ENCODE results near the gene CUL1. TPM values are rescaled to one million over a fixed set of nuclear protein-coding genes. Genes with fewer than 3 reads are reported as not detected.

The CUL1 gene
- total RNA-seq, 1 donor: 61.7 TPM

DNA sequence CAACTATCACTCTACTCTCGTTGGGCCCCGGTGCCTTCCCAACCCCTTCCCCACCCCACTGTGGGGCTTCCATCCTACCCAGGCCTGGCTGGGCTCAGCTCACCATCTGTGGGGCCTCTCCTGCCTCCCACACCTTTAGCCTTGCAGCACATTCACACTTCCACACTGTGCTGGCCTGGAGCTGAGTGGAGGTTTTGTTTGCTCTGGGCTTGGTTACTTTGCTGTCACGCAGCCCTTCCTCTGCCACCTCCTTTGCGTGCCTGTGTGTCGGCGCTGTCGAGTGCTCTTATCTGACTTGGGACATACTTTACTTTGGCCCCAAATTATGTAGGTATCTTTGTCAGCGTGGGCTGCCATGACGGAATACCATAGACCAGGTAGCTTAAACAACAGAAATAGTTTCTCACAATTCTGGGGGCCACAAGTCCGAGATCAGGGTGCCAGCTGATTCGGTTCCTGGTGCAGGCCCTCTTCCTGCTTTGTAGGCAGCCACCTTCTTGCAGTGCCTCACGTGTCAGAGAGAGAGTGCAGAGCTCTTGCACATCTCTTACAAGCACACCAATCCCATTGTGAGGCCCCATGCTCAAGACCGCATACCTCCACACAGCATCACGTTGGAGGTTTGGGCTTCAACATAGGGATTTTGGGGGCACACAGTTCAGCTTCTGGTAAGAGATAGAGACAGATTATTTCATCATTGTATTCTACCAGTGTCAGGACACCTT lies 89.0 kb downstream of the CUL1 start:
- no peak for DNase-seq (ENCODE audit: low read depth)
- TF ChIP-seq, protein P1, sequence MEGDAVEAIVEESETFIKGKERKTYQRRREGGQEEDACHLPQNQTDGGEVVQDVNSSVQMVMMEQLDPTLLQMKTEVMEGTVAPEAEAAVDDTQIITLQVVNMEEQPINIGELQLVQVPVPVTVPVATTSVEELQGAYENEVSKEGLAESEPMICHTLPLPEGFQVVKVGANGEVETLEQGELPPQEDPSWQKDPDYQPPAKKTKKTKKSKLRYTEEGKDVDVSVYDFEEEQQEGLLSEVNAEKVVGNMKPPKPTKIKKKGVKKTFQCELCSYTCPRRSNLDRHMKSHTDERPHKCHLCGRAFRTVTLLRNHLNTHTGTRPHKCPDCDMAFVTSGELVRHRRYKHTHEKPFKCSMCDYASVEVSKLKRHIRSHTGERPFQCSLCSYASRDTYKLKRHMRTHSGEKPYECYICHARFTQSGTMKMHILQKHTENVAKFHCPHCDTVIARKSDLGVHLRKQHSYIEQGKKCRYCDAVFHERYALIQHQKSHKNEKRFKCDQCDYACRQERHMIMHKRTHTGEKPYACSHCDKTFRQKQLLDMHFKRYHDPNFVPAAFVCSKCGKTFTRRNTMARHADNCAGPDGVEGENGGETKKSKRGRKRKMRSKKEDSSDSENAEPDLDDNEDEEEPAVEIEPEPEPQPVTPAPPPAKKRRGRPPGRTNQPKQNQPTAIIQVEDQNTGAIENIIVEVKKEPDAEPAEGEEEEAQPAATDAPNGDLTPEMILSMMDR (IDR thresholded peaks at IDR 0.05; ENCODE audit: insufficient read depth, low read depth, low read length): no peak
- no peak overlapping the region for H3K4me3 ChIP-seq (ENCODE audit: low read depth, low read length)

DNA sequence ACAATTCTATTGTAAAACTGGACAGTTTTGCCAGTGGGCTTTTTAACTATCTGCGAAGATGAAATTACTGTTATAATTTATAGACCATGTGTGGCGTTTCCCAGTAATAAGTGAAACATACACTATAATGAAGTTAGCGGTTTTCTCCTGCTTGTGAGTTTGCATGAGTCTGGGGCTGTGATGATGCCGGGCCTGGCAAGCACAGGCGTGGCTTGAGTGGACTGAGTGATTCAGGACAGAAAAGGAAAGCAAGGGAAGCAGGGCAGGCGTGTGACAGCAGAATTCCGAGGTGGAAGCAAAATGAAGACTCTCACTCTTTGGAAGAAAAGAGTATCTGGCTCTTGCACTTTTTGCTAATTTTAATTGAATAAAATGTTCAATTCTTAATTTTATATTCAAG lies 90.5 kb downstream of the CUL1 start:
- TF ChIP-seq, protein P1 (IDR thresholded peaks at IDR 0.05; ENCODE audit: insufficient read depth, low read depth, low read length): no peak
- DNase-seq (ENCODE audit: low read depth): no peak
- no peak overlapping the region for H3K4me3 ChIP-seq (ENCODE audit: low read depth, low read length)

DNA sequence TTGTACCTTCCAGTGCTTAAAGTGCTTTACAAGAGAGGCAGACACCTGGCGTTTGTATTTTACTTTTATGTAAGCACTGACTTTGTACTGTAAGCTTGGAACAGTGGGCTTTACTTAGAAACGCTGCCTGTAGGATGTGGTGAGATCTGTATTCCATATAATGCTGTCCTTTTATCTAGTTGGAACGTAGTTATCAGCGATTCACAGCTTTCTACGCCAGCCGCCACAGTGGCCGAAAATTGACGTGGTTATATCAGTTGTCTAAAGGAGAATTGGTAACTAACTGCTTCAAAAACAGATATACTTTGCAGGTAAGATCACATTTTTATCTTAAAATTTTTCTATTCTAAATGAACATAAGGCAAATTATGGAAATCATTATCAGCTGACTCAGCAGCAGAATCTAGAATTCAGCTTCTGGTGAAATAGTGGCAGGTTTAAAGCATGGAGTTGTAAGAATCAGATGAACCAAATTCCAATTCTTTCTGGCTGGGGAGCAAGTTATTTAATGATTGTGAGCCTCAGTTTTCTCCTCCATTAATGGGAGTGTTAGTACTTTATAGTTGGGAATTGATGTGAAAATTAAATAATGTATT lies 91.5 kb downstream of the CUL1 start:
- DNase-seq (ENCODE audit: low read depth): no peak
- TF ChIP-seq, protein P1 (IDR thresholded peaks at IDR 0.05; ENCODE audit: insufficient read depth, low read depth, low read length): no peak
- no peak overlapping the region for H3K4me3 ChIP-seq (ENCODE audit: low read depth, low read length)

DNA sequence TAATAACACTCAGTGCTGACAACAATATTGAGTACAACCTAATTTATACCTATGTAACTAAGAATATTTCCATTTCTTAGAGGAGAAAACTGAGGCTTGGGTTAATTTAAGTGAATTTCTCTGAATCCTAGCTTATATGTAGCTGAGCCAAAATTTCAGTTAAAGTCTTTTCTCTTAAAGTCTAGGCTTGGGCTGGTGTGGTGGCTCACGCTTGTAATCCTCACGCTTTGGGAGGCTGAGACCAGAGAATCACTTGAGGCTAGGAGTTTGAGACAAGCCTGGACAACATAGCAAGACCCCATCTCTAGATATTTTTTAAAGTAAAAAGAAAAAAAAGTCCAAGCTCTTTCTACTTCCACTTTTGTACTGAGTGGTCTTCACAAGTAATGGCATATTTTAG lies 92.1 kb downstream of the CUL1 start:
- TF ChIP-seq, protein P1 (IDR thresholded peaks at IDR 0.05; ENCODE audit: insufficient read depth, low read depth, low read length): no peak
- no peak overlapping the region for H3K4me3 ChIP-seq (ENCODE audit: low read depth, low read length)
- no peak for DNase-seq (ENCODE audit: low read depth)

DNA sequence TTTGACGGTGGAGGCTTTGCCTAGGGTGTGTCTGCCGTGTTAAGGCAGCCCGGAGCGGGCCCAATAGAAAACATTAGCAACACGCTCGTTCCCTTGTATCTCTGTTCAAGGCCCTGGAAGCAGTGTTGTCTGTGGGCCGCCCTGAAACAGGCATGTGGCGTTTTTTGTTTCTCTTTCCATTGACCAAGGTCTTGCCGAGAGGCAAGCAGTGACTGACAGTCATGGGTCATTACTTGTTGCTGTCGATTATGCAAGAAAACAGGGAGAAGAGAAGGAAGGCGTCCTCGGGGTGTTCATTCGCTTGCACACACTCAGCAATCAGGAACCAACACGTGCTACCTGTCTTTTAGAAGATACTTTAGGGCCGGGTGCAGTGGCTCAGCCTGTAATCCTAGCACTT lies 92.8 kb downstream of the CUL1 start:
- TF ChIP-seq, protein P1 (IDR thresholded peaks at IDR 0.05; ENCODE audit: insufficient read depth, low read depth, low read length): no peak

DNA sequence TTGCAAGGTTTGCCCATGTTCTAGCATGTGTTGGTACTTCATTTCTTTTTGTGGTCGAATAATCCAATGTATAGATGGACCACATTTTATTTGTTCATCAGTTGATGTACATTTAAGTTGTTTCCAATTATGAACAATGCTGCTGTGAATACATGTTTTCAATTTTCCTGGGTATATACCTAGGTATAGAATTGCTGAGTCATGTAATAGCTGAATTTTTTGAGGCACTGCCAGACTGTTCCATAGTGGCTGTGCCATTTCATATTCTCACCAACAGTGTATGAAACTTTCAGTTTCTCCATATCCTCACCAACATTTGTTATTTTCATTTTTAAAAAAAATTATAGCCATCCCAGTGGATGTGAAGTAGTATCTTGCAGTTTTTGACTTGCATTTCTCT lies 94.9 kb downstream of the CUL1 start:
- no peak for DNase-seq (ENCODE audit: low read depth)
- TF ChIP-seq, protein P1 (IDR thresholded peaks at IDR 0.05; ENCODE audit: insufficient read depth, low read depth, low read length): no peak
- H3K4me3 ChIP-seq (ENCODE audit: low read depth, low read length): no peak overlapping the region

More for the DNA sequence above, 92.8 kb downstream of the CUL1 start:
- DNase-seq (ENCODE audit: low read depth): no peak
- no peak overlapping the region for H3K4me3 ChIP-seq (ENCODE audit: low read depth, low read length)

Measured in fibroblast of villous mesenchyme (primary cell).